Body of pancreas (tissue), 4 donors: ENCODE results near the gene INTS13.

Source experiments
- CTCF ChIP-seq, 7 experiments: fragments of 450-650 bp in 4 of 7; fragments of 200-600 bp in 3 of 7; sonication (generic) in 3 of 7; IDR thresholded peaks; one replicate each; pipeline ENCODE4 v1.5.1; 2016 to 2019; ENCODE audit warnings: antibody characterized with exemption in 7 of 7
- POLR2A ChIP-seq, 3 donors: fragments of 450-650 bp; IDR thresholded peaks; one replicate each; pipeline ENCODE4 v1.6.1; 2016; ENCODE audit warnings: antibody characterized with exemption in 3 of 3, mild to moderate bottlenecking in 2 of 3

- TF ChIP-seq POLR2A (IDR thresholded peaks at IDR 0.05): no peak
- TF ChIP-seq CTCF (IDR thresholded peaks at IDR 0.05): no peak
These were observed 1.5 kb upstream of the INTS13 start for GRCh38 chr12:26939192-26939832.
